GM06990 (cell line): ENCODE results near the gene MYMK.

Source experiments
- DNase-seq: peaks from one replicate; pipeline ENCODE4 v3.0.0-alpha.2; 2011; ENCODE audit not compliant: insufficient read length; ENCODE audit errors: extremely low read depth
- H3K27me3 ChIP-seq: replicated peaks from 2 replicates; pipeline ENCODE4 v1.6.0; 2011; ENCODE audit warnings: low read length; ENCODE audit not compliant: control insufficient read depth, insufficient read depth
- H3K36me3 ChIP-seq: 2 replicates; pipeline ENCODE4 v1.5.1; 2011; ENCODE audit warnings: low read length; ENCODE audit not compliant: control insufficient read depth, insufficient read depth
- H3K4me3 ChIP-seq: replicated peaks from 2 replicates; pipeline ENCODE4 v1.5.1; 2011; ENCODE audit warnings: low read depth, mild to moderate bottlenecking, control low read depth, low read length
- TF ChIP-seq, protein P1 (sequence below): IDR thresholded peaks from 2 replicates; pipeline ENCODE4 v1.5.1; 2011; ENCODE audit warnings: low read length, control low read depth, mild to moderate bottlenecking, inconsistent platforms; ENCODE audit not compliant: insufficient read depth, poor library complexity, severe bottlenecking

Gene MYMK

DNA sequence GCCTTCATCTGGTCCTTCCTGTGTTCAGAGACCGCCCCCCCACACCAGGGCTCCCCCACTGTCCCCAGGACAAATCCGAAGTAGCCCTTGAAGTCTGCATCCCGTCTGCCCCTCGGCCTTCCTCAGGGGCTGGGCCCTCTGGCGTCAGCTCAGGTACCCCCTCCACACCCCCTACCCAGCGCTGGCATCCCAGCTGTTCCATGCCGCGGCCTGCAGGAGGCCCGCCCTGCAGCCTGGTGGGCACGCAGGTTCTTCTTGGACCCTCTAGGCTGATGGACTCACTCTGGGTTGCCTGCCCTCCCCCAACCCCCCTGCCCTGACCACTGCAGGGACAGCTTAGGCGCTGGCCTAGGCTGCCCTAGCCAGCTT is 52.5 kb downstream of the MYMK start:
- peaks cover 45% of the 10 kb centered on the region for H3K36me3 ChIP-seq
- DNase-seq, result no peak

DNA sequence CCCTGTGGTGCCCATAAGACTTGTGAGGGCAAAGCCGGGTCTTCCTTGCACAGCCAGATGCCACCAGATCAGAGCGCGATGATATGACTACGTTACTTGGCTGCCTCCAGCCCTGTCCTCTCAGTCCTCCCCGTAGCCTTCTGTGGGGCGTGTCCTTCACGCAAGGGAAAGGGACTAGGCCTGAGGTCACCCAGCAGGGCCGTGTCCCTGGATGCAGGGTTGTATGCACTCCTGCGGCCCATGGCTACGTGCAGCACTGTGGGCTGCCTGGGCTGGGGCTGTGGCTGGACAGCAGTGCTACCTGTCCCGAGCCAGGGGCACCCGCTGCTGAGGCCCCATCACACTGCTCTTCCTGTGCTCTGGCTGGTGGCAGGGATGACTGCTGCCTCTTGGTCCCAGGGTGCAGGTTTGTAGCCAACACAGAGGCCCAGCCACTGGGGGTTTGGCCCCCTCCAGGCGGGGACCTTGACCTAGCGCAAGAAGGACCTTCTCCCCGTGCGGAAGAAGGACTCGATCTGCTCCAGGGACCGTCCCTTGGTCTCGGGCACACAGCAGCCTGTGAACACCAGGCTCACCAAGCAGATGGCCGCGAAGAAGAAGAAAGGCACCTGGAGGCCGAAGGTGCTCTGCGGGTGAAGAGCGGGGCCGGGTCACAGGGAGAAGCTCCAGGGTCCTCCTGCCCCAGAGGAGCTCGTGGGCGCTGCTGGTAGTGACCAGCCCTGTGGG is 53.0 kb downstream of the MYMK start:
- Histone ChIP-seq H3K4me3 (no peak overlapping the region), H3K36me3 (peaks cover 44% of the 10 kb centered on the region), H3K27me3 (no peaks in the 10 kb centered on the region)
- TF ChIP-seq, protein P1, sequence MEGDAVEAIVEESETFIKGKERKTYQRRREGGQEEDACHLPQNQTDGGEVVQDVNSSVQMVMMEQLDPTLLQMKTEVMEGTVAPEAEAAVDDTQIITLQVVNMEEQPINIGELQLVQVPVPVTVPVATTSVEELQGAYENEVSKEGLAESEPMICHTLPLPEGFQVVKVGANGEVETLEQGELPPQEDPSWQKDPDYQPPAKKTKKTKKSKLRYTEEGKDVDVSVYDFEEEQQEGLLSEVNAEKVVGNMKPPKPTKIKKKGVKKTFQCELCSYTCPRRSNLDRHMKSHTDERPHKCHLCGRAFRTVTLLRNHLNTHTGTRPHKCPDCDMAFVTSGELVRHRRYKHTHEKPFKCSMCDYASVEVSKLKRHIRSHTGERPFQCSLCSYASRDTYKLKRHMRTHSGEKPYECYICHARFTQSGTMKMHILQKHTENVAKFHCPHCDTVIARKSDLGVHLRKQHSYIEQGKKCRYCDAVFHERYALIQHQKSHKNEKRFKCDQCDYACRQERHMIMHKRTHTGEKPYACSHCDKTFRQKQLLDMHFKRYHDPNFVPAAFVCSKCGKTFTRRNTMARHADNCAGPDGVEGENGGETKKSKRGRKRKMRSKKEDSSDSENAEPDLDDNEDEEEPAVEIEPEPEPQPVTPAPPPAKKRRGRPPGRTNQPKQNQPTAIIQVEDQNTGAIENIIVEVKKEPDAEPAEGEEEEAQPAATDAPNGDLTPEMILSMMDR, result no peak
- DNase-seq, result no peak

More for the DNA sequence above, 52.5 kb downstream of the MYMK start:
- Histone ChIP-seq H3K4me3 (no peak overlapping the region), H3K27me3 (no peaks in the 10 kb centered on the region)
- TF ChIP-seq, protein P1, result no peak

DNA sequence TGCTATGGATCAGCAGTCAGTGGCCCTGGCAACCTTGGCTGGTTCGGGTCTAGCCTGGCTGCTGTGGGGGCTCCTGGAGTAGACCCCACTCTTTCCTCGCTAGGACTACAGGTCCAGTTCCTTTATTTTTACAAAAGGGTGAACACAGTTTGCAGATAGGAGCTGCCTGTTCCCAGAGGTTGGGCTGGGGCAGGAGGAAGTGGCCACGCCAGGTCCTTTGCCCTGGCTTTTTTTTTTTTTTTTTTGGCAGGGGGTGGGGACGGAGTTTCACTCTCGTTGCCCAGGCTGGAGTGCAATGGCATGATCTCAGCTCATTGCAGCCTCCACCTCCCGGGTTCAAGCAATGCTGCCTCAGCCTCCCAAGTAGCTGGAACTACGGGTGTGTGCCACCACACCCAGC is 53.8 kb downstream of the MYMK start:
- Histone ChIP-seq H3K27me3 (no peaks in the 10 kb centered on the region), H3K36me3 (peaks cover 39% of the 10 kb centered on the region), H3K4me3 (no peak overlapping the region)
- no peak for DNase-seq
- TF ChIP-seq, protein P1, result no peak

DNA sequence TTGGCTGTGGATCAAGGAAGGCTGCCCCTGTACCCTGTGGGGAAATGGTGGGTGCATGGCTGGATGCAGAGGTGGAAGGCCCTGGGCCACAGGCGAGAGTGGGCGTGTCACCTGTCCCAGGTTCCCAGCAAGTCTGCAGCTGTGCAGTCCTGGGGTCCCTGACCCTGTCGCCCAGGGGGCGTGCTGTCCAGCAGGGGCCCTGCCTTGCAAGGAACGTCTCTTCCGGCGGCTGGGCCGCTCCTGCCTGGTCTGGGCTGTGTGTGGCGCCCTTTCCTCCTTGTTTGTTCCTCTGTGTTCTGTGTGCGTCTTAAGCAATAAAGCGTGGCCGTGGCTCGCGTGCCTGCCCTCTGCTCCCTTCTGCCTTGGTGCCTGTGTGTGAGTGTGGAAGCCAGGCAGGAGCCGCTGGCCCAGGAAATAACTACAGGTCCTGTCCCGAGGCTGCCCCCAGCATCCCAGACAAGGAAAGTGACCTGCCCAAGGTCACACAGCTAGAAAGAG is 54.3 kb downstream of the MYMK start:
- H3K4me3 ChIP-seq, result no peak overlapping the region
- H3K27me3 ChIP-seq, result no peaks in the 10 kb centered on the region
- H3K36me3 ChIP-seq, result peaks cover 34% of the 10 kb centered on the region
- TF ChIP-seq, protein P1, result no peak
- no peak for DNase-seq

DNA sequence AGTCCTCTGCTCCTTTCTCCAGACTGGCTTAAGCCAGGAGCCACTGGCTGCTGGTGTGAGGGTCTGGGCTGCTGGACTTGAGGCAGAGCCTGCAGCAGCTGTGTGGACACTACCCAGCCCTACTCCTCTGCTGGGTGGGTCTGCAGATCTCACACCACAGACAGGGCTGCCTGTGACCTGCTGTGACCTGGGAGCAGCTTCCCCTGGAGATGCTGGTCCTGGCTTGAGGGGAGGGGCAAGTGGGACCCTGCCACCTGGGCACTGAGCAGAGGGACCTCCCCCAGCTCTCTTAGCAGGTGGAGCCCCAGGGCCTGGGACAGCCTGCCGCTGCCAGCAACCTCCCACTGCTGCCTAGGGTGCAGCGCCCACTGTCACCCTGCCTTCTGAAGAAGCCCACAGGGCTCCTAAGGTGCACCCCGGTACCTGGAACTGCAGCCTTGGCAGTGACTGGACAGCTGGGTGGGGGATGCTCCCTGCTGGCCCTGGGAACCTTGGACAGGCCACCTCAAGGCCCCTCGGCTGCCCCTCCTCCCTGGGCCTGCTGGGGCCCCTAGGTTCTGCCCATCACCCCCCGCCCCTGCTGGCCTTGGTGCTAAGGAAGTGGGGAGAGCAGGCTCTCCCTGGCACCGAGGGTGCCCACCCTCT is 55.9 kb downstream of the MYMK start:
- Histone ChIP-seq H3K27me3 (no peaks in the 10 kb centered on the region), H3K4me3 (no peak overlapping the region), H3K36me3 (peaks cover 20% of the 10 kb centered on the region)
- no peak for DNase-seq
- TF ChIP-seq, protein P1, result no peak
